OCI-LY1 (cell line): ENCODE data around the gene ELL2.

ENCODE experiments used
- H2AFZ ChIP-seq: fragments of 200-600 bp; sonication (generic), shearing (Covaris generic); 2 replicates; pipeline ENCODE4 v1.6.0; 2014; ENCODE audit warnings: antibody characterized with exemption, mild to moderate bottlenecking, low read length
- H3F3A ChIP-seq: fragments of 200-600 bp; sonication (generic), shearing (Covaris generic); 2 replicates; pipeline ENCODE4 v1.6.0; 2014; ENCODE audit warnings: mild to moderate bottlenecking, antibody characterized with exemption, low read length, moderate library complexity; ENCODE audit not compliant: insufficient read depth
- H3K27ac ChIP-seq: fragments of 200-600 bp; sonication (generic); 2 replicates; pipeline ENCODE4 v1.5.1; 2014; ENCODE audit warnings: low read length, mixed run types, mild to moderate bottlenecking, low read depth; ENCODE audit not compliant: poor library complexity, severe bottlenecking
- H3K27me3 ChIP-seq: fragments of 200-600 bp; sonication (generic); 2 replicates; pipeline ENCODE4 v1.6.0; 2014; ENCODE audit warnings: antibody characterized with exemption, mild to moderate bottlenecking, low read length, moderate library complexity; ENCODE audit not compliant: insufficient read depth
- H3K36me3 ChIP-seq: fragments of 200-600 bp; sonication (generic); 2 replicates; pipeline ENCODE4 v1.6.1; 2014; ENCODE audit warnings: mild to moderate bottlenecking, antibody characterized with exemption, low read length, moderate library complexity, mixed read lengths; ENCODE audit not compliant: insufficient read depth
- H3K4me1 ChIP-seq: fragments of 200-600 bp; sonication (generic); 2 replicates; pipeline ENCODE4 v1.5.1; 2014; ENCODE audit warnings: mild to moderate bottlenecking, low read length, moderate library complexity; ENCODE audit not compliant: insufficient read depth, severe bottlenecking
- H3K4me2 ChIP-seq: fragments of 200-600 bp; sonication (generic), shearing (Covaris generic); 2 replicates; pipeline ENCODE4 v1.6.1; 2014; ENCODE audit warnings: low read length
- H3K4me3 ChIP-seq: fragments of 200-600 bp; sonication (generic); 2 replicates; pipeline ENCODE4 v1.5.1; 2014; ENCODE audit warnings: low read length, low read depth, mild to moderate bottlenecking, mixed read lengths; ENCODE audit not compliant: poor library complexity, severe bottlenecking
- H3K79me2 ChIP-seq: fragments of 200-600 bp; shearing (Covaris generic); 2 replicates; pipeline ENCODE4 v1.6.1; 2016; ENCODE audit warnings: mixed run types, low read length, mixed read lengths; ENCODE audit not compliant: insufficient read depth
- H3K9ac ChIP-seq: fragments of 200-600 bp; sonication (generic), shearing (Covaris generic); 2 replicates; pipeline ENCODE4 v1.6.1; 2014; ENCODE audit warnings: mild to moderate bottlenecking, low read length, mixed read lengths
- H3K9me2 ChIP-seq: fragments of 200-600 bp; sonication (generic), shearing (Covaris generic); 2 replicates; pipeline ENCODE4 v1.6.1; 2014; ENCODE audit warnings: low read depth, mild to moderate bottlenecking, low read length, mixed read lengths
- H3K9me3 ChIP-seq: fragments of 200-600 bp; shearing (Covaris generic); 2 replicates; pipeline ENCODE4 v1.6.1; 2014; ENCODE audit warnings: low read length, mixed read lengths
- H4K20me1 ChIP-seq: fragments of 200-600 bp; sonication (generic), shearing (Covaris generic); 2 replicates; pipeline ENCODE4 v1.6.0; 2016; ENCODE audit warnings: mild to moderate bottlenecking, low read length; ENCODE audit not compliant: insufficient read depth
- EZH2 ChIP-seq: fragments of 200-600 bp; sonication (generic), shearing (Covaris generic); IDR thresholded peaks from 2 replicates; pipeline ENCODE4 v1.8.0; 2017; ENCODE audit warnings: borderline replicate concordance, mixed run types, mild to moderate bottlenecking, antibody characterized with exemption, low read length, moderate library complexity, mixed read lengths
- TF ChIP-seq, protein P1 (sequence below): fragments of 200-600 bp; sonication (generic), shearing (Covaris generic); IDR thresholded peaks from 2 replicates; pipeline ENCODE4 v1.5.1; 2017; ENCODE audit warnings: mild to moderate bottlenecking, antibody characterized with exemption, low read length, moderate library complexity, mixed read lengths

Gene ELL2

DNA sequence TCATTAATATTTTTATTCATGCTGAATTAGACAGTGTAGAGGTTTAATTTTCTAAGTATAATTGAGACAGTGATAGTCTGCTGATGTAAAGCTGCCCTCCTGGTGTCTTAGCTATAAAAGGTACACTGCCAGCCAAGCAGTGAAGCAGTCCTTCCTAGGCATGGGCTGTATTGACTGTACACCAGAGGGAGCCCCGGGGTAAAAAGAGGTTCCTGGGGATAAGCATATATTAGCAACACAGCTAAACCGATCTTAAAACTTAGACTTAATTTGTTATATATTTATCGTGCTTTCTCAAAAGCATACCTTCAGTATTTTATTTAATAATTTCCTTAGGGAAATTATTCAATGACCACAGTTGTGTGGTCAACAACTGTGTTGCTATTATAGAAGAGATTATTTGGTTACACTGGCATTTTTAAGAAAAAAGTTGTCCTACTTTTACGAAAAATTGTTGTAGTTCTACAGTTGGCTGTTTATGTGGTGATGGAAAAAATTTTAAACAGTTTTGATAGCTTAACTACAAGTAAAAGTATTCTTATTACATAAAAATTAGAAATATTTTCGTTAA, 68.8 kb downstream of the ELL2 start:
- no peaks in the 10 kb centered on the region for H3K4me1 ChIP-seq
- no peaks in the 10 kb centered on the region for H3K79me2 ChIP-seq
- H3K4me3 ChIP-seq = no peak overlapping the region
- TF ChIP-seq, protein P1, sequence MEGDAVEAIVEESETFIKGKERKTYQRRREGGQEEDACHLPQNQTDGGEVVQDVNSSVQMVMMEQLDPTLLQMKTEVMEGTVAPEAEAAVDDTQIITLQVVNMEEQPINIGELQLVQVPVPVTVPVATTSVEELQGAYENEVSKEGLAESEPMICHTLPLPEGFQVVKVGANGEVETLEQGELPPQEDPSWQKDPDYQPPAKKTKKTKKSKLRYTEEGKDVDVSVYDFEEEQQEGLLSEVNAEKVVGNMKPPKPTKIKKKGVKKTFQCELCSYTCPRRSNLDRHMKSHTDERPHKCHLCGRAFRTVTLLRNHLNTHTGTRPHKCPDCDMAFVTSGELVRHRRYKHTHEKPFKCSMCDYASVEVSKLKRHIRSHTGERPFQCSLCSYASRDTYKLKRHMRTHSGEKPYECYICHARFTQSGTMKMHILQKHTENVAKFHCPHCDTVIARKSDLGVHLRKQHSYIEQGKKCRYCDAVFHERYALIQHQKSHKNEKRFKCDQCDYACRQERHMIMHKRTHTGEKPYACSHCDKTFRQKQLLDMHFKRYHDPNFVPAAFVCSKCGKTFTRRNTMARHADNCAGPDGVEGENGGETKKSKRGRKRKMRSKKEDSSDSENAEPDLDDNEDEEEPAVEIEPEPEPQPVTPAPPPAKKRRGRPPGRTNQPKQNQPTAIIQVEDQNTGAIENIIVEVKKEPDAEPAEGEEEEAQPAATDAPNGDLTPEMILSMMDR = peak; percentile 43; the same call in 1 of the 2 replicates
- TF ChIP-seq EZH2 = no peak
- H3K27ac ChIP-seq = no peak overlapping the region
- no peaks in the 10 kb centered on the region for H3K9me2 ChIP-seq
- no peak overlapping the region for H3K9ac ChIP-seq
- no peaks in the 10 kb centered on the region for H3K36me3 ChIP-seq
- no peaks in the 10 kb centered on the region for H3F3A ChIP-seq
- no peak overlapping the region for H2AFZ ChIP-seq
- H3K27me3 ChIP-seq = no peaks in the 10 kb centered on the region
- no peak overlapping the region for H3K4me2 ChIP-seq
- H3K9me3 ChIP-seq = no peaks in the 10 kb centered on the region
- no peaks in the 10 kb centered on the region for H4K20me1 ChIP-seq

DNA sequence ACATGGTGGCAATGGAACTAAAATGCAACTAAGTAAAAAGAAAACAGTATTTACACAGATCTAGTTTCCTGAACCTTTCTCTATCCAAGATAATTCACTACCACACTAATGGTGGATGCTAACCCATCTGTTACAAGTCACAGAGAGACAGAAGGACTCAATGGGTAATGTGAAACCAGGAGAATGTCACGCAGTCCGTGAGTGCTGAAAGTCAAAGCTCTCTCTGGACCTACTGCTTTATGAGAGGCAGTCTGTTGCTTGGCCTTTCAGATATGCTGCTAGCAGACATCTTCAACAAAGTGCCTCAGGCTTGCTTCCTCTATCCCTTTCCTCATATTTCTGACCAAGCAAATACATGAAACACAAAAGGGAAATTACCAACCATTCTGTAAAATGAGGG, 70.2 kb downstream of the ELL2 start:
- TF ChIP-seq, protein P1 = no peak
- TF ChIP-seq EZH2 = no peak
- H3K27ac ChIP-seq = no peak overlapping the region
- H3K4me3 ChIP-seq = no peak overlapping the region
- no peaks in the 10 kb centered on the region for H4K20me1 ChIP-seq
- no peaks in the 10 kb centered on the region for H3K27me3 ChIP-seq
- H3K9me3 ChIP-seq = no peaks in the 10 kb centered on the region
- no peaks in the 10 kb centered on the region for H3K79me2 ChIP-seq
- no peaks in the 10 kb centered on the region for H3F3A ChIP-seq
- H3K9me2 ChIP-seq = no peaks in the 10 kb centered on the region
- H3K36me3 ChIP-seq = no peaks in the 10 kb centered on the region
- no peak overlapping the region for H3K9ac ChIP-seq
- no peak overlapping the region for H3K4me2 ChIP-seq
- no peak overlapping the region for H2AFZ ChIP-seq
- no peaks in the 10 kb centered on the region for H3K4me1 ChIP-seq

DNA sequence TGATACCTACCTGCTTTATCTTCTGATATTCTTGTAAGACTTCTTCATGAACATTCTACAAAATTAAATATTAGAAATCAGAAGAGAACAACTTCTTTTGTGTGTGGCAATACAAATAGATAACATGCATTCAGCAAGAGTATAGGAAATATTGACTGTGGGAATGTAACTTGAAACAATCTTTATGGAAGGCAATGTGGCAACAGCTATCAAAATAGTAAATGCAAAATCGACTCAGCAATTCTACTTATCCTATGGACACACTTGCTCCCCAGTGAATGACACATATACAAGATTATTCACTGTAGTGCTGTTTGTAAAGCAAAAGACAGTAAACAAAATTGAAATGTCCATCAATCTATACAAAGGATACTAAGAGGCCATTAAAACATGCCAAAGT, 72.6 kb downstream of the ELL2 start:
- Histone ChIP-seq H3K36me3 (no peaks in the 10 kb centered on the region), H2AFZ (no peak overlapping the region), H3K9me2 (no peaks in the 10 kb centered on the region), H3K4me3 (no peak overlapping the region), H3K9ac (no peak overlapping the region), H4K20me1 (no peaks in the 10 kb centered on the region), H3K27me3 (no peaks in the 10 kb centered on the region), H3F3A (no peaks in the 10 kb centered on the region), H3K9me3 (no peaks in the 10 kb centered on the region), H3K27ac (no peak overlapping the region), H3K79me2 (no peaks in the 10 kb centered on the region), H3K4me1 (no peaks in the 10 kb centered on the region), H3K4me2 (no peak overlapping the region)
- TF ChIP-seq, protein P1 = no peak
- no peak for TF ChIP-seq EZH2
